ENCODE measurements around the gene KRCC1.

DNA sequence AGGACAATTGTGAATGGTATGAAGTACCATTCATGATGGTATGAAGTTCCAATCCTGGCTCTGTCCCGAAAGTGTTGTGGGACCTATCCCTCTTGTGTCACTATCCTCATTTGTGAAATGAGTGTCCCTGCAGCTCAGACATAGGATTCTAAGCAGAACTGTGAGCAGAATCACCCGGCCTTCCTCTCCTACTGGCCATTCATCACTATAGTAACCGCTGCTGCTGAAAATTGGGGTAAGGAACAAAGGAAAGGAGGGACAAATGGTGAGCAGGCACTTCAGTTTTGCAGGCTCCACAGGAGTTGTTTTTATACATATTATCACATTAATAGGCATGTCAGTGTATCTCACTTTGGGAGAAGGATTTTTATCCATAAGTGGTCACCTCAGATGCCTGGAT is 39.4 kb upstream of the KRCC1 start:
- TF ChIP-seq, protein P1, sequence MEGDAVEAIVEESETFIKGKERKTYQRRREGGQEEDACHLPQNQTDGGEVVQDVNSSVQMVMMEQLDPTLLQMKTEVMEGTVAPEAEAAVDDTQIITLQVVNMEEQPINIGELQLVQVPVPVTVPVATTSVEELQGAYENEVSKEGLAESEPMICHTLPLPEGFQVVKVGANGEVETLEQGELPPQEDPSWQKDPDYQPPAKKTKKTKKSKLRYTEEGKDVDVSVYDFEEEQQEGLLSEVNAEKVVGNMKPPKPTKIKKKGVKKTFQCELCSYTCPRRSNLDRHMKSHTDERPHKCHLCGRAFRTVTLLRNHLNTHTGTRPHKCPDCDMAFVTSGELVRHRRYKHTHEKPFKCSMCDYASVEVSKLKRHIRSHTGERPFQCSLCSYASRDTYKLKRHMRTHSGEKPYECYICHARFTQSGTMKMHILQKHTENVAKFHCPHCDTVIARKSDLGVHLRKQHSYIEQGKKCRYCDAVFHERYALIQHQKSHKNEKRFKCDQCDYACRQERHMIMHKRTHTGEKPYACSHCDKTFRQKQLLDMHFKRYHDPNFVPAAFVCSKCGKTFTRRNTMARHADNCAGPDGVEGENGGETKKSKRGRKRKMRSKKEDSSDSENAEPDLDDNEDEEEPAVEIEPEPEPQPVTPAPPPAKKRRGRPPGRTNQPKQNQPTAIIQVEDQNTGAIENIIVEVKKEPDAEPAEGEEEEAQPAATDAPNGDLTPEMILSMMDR (IDR thresholded peaks at IDR 0.05; ENCODE audit: insufficient read depth, low read length, poor library complexity, severe bottlenecking) = no peak
- TF ChIP-seq EZH2phosphoT487 (conservative IDR thresholded peaks at IDR 0.05; ENCODE audit: low read length) = no peak

Data from SU-DHL-6 (cell line).